Transverse colon (tissue), 4 donors: ENCODE data around the gene PSAP. TPM values are rescaled to one million over a fixed set of nuclear protein-coding genes. Genes with fewer than 3 reads are reported as not detected.

Experiments used
- DNase-seq: peaks from one replicate; pipeline ENCODE4 v3.0.0-alpha.2; 2019
- H3K27ac ChIP-seq, 4 donors: fragments of 200-600 bp; sonication (generic); 2 replicates each; pipeline ENCODE4 v1.5.1; 2016 to 2018; ENCODE audit warnings: inconsistent platforms in 4 of 4
- H3K27me3 ChIP-seq: fragments of 200-600 bp; sonication (generic); 2 replicates; pipeline ENCODE4 v1.5.1; 2017; ENCODE audit warnings: inconsistent platforms
- H3K36me3 ChIP-seq, 4 donors: fragments of 200-600 bp; sonication (generic); 2 replicates each; pipeline ENCODE4 v1.5.1; 2017 to 2019; ENCODE audit warnings: inconsistent platforms in 4 of 4
- H3K4me1 ChIP-seq, 4 donors: fragments of 200-600 bp; sonication (generic); 2 replicates each; pipeline ENCODE4 v1.5.1; 2017 to 2020; ENCODE audit warnings: inconsistent platforms in 4 of 4
- H3K4me3 ChIP-seq, 4 donors: fragments of 200-600 bp; sonication (generic); 1 replicate in 1 of 4; 2 replicates in 3 of 4; pipeline versions ENCODE4 v1.5.1 to v1.6.1; 2017 to 2019; ENCODE audit warnings: inconsistent platforms in 4 of 4
- H3K9me3 ChIP-seq, 2 donors: fragments of 200-600 bp; sonication (generic); 2 replicates each; pipeline ENCODE4 v1.5.1; 2017 to 2019; ENCODE audit warnings: inconsistent platforms in 2 of 2
- CTCF ChIP-seq, 5 experiments: fragments of 200-600 bp in 3 of 5; fragments of 450-650 bp in 2 of 5; sonication (generic) in 3 of 5; IDR thresholded peaks; 1 replicate in 2 of 5; 2 replicates in 3 of 5; pipeline ENCODE4 v1.5.1; 2016 to 2017; ENCODE audit warnings: antibody characterized with exemption in 5 of 5, inconsistent platforms in 3 of 5, mild to moderate bottlenecking in 2 of 5, moderate library complexity in 1 of 5
- EP300 ChIP-seq: sonication (generic); formaldehyde crosslinking; IDR thresholded peaks from one replicate; pipeline ENCODE4 v1.6.1; 2017; ENCODE audit warnings: antibody characterized with exemption, low read depth
- POLR2A ChIP-seq: fragments of 450-650 bp; IDR thresholded peaks from one replicate; pipeline ENCODE4 v1.6.1; 2016; ENCODE audit warnings: antibody characterized with exemption, mild to moderate bottlenecking, moderate library complexity
- POLR2AphosphoS5 ChIP-seq, 3 donors: sonication (generic); formaldehyde crosslinking; IDR thresholded peaks; one replicate each; pipeline ENCODE4 v1.6.1; 2016; ENCODE audit warnings: antibody characterized with exemption in 3 of 3
- WGBS, 2 donors: methylation state at CpG; one replicate each; pipeline ENCODE4 v1.1.5; 2018; ENCODE audit warnings: low coverage in 1 of 2; 5-methylcytosine and 5-hydroxymethylcytosine counted together
- in situ Hi-C, 4 donors: fragments of 200-750 bp; cut with MboI; loops; one replicate each; pipeline versions ENCODE4 v1.15.0 to v1.15.1; 2017; ENCODE audit warnings: low sequenced_read_pairs in 3 of 4, low pct_ligation_motif_present in 1 of 4, low pct_unique_long_range_greater_than_20kb in 1 of 4
- intact Hi-C: fragments of 100-400 bp; cut with DNase I; formaldehyde crosslinking; loops from one replicate; pipeline ENCODE4 v1.15.1; 2023; ENCODE audit warnings: low total_unique reads
- total RNA-seq, 4 donors: library from RNA; depleted of rRNA; stranded (reverse); fragments of >200 nt; gene quantifications; one replicate each; pipeline ENCODE4 v1.1.0, GENCODE V29; 2016

The PSAP gene
- total RNA-seq, 4 donors from 2014 or later, result 383 to 667 (median 478) TPM

- intact Hi-C loops (no loop called here), in situ Hi-C loops (no loop called here)
- H3K27ac ChIP-seq, result no peak overlapping the region
- no peaks in the 10 kb centered on the region for H3K36me3 ChIP-seq
- peaks cover 0 to 9% (median 0%) of the 10 kb centered on the region in 4 donors for H3K4me1 ChIP-seq
- TF ChIP-seq CTCF (IDR thresholded peaks at IDR 0.05), result no peak
- TF ChIP-seq POLR2AphosphoS5 (IDR thresholded peaks at IDR 0.05), result no peak
- TF ChIP-seq POLR2A, result no peak
- TF ChIP-seq EP300, result no peak
- DNase-seq, result no peak
- no peaks in the 10 kb centered on the region for H3K27me3 ChIP-seq
- 74 to 100% methylated on average over 1 to 6 of the region's 6 CpGs for WGBS, 2 donors
- H3K9me3 ChIP-seq, result no peaks in the 10 kb centered on the region
- H3K4me3 ChIP-seq, result no peak overlapping the region
Observed at GRCh38 chr10:71782221-71782916, 68.7 kb downstream of the PSAP start.

- Histone ChIP-seq H3K36me3 (no peaks in the 10 kb centered on the region), H3K27ac (no peak overlapping the region), H3K4me3 (no peak overlapping the region), H3K4me1 (peaks cover 0 to 9% (median 2%) of the 10 kb centered on the region in 4 donors), H3K9me3 (no peaks in the 10 kb centered on the region), H3K27me3 (no peaks in the 10 kb centered on the region)
- intact Hi-C loops, result no loop called here
- TF ChIP-seq POLR2A (no peak), POLR2AphosphoS5 (IDR thresholded peaks at IDR 0.05) (no peak), CTCF (IDR thresholded peaks at IDR 0.05) (no peak), EP300 (no peak)
- DNase-seq, result no peak
- in situ Hi-C loops, result no loop called here
- 90 to 92% methylated on average over 8 to 9 of the region's 9 CpGs for WGBS, 2 donors
Observed at GRCh38 chr10:71780719-71781118, 70.3 kb downstream of the PSAP start.

- Histone ChIP-seq H3K4me3 (no peak overlapping the region), H3K9me3 (no peaks in the 10 kb centered on the region), H3K27me3 (no peaks in the 10 kb centered on the region), H3K4me1 (peaks cover 0 to 9% (median 2%) of the 10 kb centered on the region in 4 donors), H3K36me3 (no peaks in the 10 kb centered on the region), H3K27ac (no peak overlapping the region)
- 81 to 86% methylated on average over 5 to 7 of the region's 7 CpGs for WGBS, 2 donors
- in situ Hi-C loops (no loop called here), intact Hi-C loops (no loop called here)
- no peak for DNase-seq
- TF ChIP-seq CTCF (IDR thresholded peaks at IDR 0.05) (no peak), POLR2A (no peak), POLR2AphosphoS5 (IDR thresholded peaks at IDR 0.05) (no peak), EP300 (no peak)
Observed at GRCh38 chr10:71780156-71780555, 70.9 kb downstream of the PSAP start.

- TF ChIP-seq CTCF (IDR thresholded peaks at IDR 0.05) (no peak), POLR2A (no peak), EP300 (no peak), POLR2AphosphoS5 (IDR thresholded peaks at IDR 0.05) (no peak)
- WGBS, 2 donors, result 91% methylated on average over 6 of the region's 6 CpGs; no CpG with 5 or more reads in 1 of the 2 donors
Observed at GRCh38 chr10:71779641-71780040, 71.4 kb downstream of the PSAP start.

More at GRCh38 chr10:71779641-71780040, 71.4 kb downstream of the PSAP start:
- no peak for DNase-seq
- H3K9me3 ChIP-seq, result no peaks in the 10 kb centered on the region
- intact Hi-C loops, result no loop called here
- H3K4me3 ChIP-seq, result no peak overlapping the region
- no peak overlapping the region for H3K27ac ChIP-seq
- peaks cover 0 to 15% (median 2%) of the 10 kb centered on the region in 4 donors for H3K4me1 ChIP-seq
- no peaks in the 10 kb centered on the region for H3K27me3 ChIP-seq
- no peaks in the 10 kb centered on the region for H3K36me3 ChIP-seq
- in situ Hi-C loops, result loop anchor here in 2 of 4 donors (10.0 kb wide), 2 partner anchors 55 to 65 kb away; partner anchors contain the start of gene C10orf105 (in 1 of the 2)
